SU-DHL-6 (cell line): Measurements from ENCODE around the gene YES1.

Experiments used
- H2AFZ ChIP-seq: fragments of 200-600 bp; sonication (generic); 2 replicates; pipeline ENCODE4 v1.6.1; 2014; ENCODE audit warnings: low read depth, mild to moderate bottlenecking, moderate library complexity, mixed read lengths, antibody characterized with exemption, low read length; ENCODE audit not compliant: severe bottlenecking
- H3F3A ChIP-seq: fragments of 200-600 bp; shearing (Covaris generic); 2 replicates; pipeline ENCODE4 v1.6.0; 2016; ENCODE audit warnings: antibody characterized with exemption, mild to moderate bottlenecking; ENCODE audit not compliant: insufficient read depth
- H3K27ac ChIP-seq: fragments of 200-600 bp; sonication (generic); 2 replicates; pipeline ENCODE4 v1.5.1; 2016; ENCODE audit warnings: low read depth, mild to moderate bottlenecking, low read length, moderate library complexity, mixed read lengths
- H3K27me3 ChIP-seq: fragments of 200-600 bp; sonication (generic), shearing (Covaris generic); 2 replicates; pipeline ENCODE4 v1.6.0; 2014; ENCODE audit warnings: mild to moderate bottlenecking, low read length
- H3K36me3 ChIP-seq: fragments of 200-600 bp; sonication (generic); 2 replicates; pipeline ENCODE4 v1.6.1; 2014; ENCODE audit warnings: mild to moderate bottlenecking, low read length, mixed read lengths
- H3K4me2 ChIP-seq: fragments of 300-600, 200-600 bp; shearing (Covaris generic), sonication (generic); 2 replicates; pipeline ENCODE4 v1.6.0; 2014; ENCODE audit warnings: low read length, low read depth, mild to moderate bottlenecking; ENCODE audit not compliant: poor library complexity, severe bottlenecking
- H3K4me3 ChIP-seq: fragments of 200-600 bp; sonication (generic); 2 replicates; pipeline ENCODE4 v1.5.1; 2014; ENCODE audit warnings: antibody characterized with exemption, low read length, mild to moderate bottlenecking, mixed read lengths; ENCODE audit not compliant: insufficient read depth, poor library complexity, severe bottlenecking
- H3K79me2 ChIP-seq: fragments of 200-600 bp; sonication (generic); 2 replicates; pipeline ENCODE4 v1.6.1; 2014; ENCODE audit warnings: mild to moderate bottlenecking, low read length, moderate library complexity; ENCODE audit not compliant: insufficient read depth
- H3K9ac ChIP-seq: fragments of 200-600 bp; sonication (generic); 2 replicates; pipeline ENCODE4 v1.7.0; 2014; ENCODE audit warnings: mild to moderate bottlenecking, low read length
- H3K9me2 ChIP-seq: fragments of 200-600 bp; sonication (generic); replicated peaks from 2 replicates; pipeline ENCODE4 v1.6.1; 2014; ENCODE audit warnings: low read length; ENCODE audit not compliant: insufficient read depth
- H3K9me3 ChIP-seq: fragments of 200-600 bp; sonication (generic); 2 replicates; pipeline ENCODE4 v1.6.1; 2014; ENCODE audit warnings: low read length, mixed read lengths; ENCODE audit not compliant: insufficient read depth
- H4K20me1 ChIP-seq: fragments of 200-600 bp; sonication (generic); 2 replicates; pipeline ENCODE4 v1.6.1; 2014; ENCODE audit warnings: low read depth, mild to moderate bottlenecking, antibody characterized with exemption, low read length, moderate library complexity, mixed read lengths
- EZH2phosphoT487 ChIP-seq: fragments of 200-600 bp; sonication (generic), shearing (Covaris generic); conservative IDR thresholded peaks from 2 replicates; pipeline ENCODE4 v1.6.1; 2018; ENCODE audit warnings: mild to moderate bottlenecking, antibody characterized with exemption, low read length, moderate library complexity, mixed read lengths
- TF ChIP-seq, protein P1 (sequence below): fragments of 200-600 bp; sonication (generic); IDR thresholded peaks from one replicate; pipeline ENCODE4 v1.5.1; 2017; ENCODE audit warnings: antibody characterized with exemption, mild to moderate bottlenecking, low read length, moderate library complexity; ENCODE audit not compliant: insufficient read depth, poor library complexity, severe bottlenecking

The YES1 gene

GRCh38 chr18:711310-711656 lies 100.8 kb downstream of the YES1 start:
- H2AFZ ChIP-seq, result no peak overlapping the region

GRCh38 chr18:710418-711300 lies 101.4 kb downstream of the YES1 start:
- H4K20me1 ChIP-seq, result no peaks in the 10 kb centered on the region
- no peak overlapping the region for H3K9ac ChIP-seq
- H3K36me3 ChIP-seq, result no peaks in the 10 kb centered on the region
- H3K4me2 ChIP-seq, result no peak overlapping the region
- no peak overlapping the region for H2AFZ ChIP-seq
- H3K9me3 ChIP-seq, result no peaks in the 10 kb centered on the region
- no peaks in the 10 kb centered on the region for H3K79me2 ChIP-seq
- no peak overlapping the region for H3K4me3 ChIP-seq
- no peaks in the 10 kb centered on the region for H3K9me2 ChIP-seq
- no peak for TF ChIP-seq EZH2phosphoT487
- TF ChIP-seq, protein P1, sequence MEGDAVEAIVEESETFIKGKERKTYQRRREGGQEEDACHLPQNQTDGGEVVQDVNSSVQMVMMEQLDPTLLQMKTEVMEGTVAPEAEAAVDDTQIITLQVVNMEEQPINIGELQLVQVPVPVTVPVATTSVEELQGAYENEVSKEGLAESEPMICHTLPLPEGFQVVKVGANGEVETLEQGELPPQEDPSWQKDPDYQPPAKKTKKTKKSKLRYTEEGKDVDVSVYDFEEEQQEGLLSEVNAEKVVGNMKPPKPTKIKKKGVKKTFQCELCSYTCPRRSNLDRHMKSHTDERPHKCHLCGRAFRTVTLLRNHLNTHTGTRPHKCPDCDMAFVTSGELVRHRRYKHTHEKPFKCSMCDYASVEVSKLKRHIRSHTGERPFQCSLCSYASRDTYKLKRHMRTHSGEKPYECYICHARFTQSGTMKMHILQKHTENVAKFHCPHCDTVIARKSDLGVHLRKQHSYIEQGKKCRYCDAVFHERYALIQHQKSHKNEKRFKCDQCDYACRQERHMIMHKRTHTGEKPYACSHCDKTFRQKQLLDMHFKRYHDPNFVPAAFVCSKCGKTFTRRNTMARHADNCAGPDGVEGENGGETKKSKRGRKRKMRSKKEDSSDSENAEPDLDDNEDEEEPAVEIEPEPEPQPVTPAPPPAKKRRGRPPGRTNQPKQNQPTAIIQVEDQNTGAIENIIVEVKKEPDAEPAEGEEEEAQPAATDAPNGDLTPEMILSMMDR, result no peak
- no peaks in the 10 kb centered on the region for H3K27me3 ChIP-seq
- H3F3A ChIP-seq, result no peaks in the 10 kb centered on the region
- H3K27ac ChIP-seq, result no peak overlapping the region

More at GRCh38 chr18:711310-711656, 100.8 kb downstream of the YES1 start:
- Histone ChIP-seq H3K36me3 (no peaks in the 10 kb centered on the region), H3K79me2 (no peaks in the 10 kb centered on the region), H4K20me1 (no peaks in the 10 kb centered on the region), H3K9ac (no peak overlapping the region), H3K9me2 (no peaks in the 10 kb centered on the region), H3F3A (no peaks in the 10 kb centered on the region), H3K27ac (no peak overlapping the region), H3K27me3 (no peaks in the 10 kb centered on the region), H3K9me3 (no peaks in the 10 kb centered on the region), H3K4me3 (no peak overlapping the region), H3K4me2 (no peak overlapping the region)
- TF ChIP-seq EZH2phosphoT487, result no peak
- TF ChIP-seq, protein P1, result no peak

GRCh38 chr18:709771-710170 lies 102.3 kb downstream of the YES1 start:
- TF ChIP-seq, protein P1, result no peak
- TF ChIP-seq EZH2phosphoT487, result no peak
- no peak overlapping the region for H3K4me2 ChIP-seq
- H3K9ac ChIP-seq, result no peak overlapping the region
- H3K36me3 ChIP-seq, result no peaks in the 10 kb centered on the region
- H3K9me2 ChIP-seq, result no peaks in the 10 kb centered on the region
- no peaks in the 10 kb centered on the region for H3K27me3 ChIP-seq
- no peak overlapping the region for H3K4me3 ChIP-seq
- H3K27ac ChIP-seq, result no peak overlapping the region
- no peak overlapping the region for H2AFZ ChIP-seq
- H3K79me2 ChIP-seq, result no peaks in the 10 kb centered on the region
- H4K20me1 ChIP-seq, result no peaks in the 10 kb centered on the region
- H3F3A ChIP-seq, result no peaks in the 10 kb centered on the region
- no peaks in the 10 kb centered on the region for H3K9me3 ChIP-seq
